ENCODE measurements around the gene LRRC8C. TPM values are rescaled to one million over a fixed set of nuclear protein-coding genes. Genes with fewer than 3 reads are reported as not detected.

The LRRC8C gene
- total and polyA plus RNA-seq, 2 of the 8 experiments (the other 6 are each of a cell fraction or from before 2014, with no cell fraction given), result 1.1 to 2.1 TPM

DNA sequence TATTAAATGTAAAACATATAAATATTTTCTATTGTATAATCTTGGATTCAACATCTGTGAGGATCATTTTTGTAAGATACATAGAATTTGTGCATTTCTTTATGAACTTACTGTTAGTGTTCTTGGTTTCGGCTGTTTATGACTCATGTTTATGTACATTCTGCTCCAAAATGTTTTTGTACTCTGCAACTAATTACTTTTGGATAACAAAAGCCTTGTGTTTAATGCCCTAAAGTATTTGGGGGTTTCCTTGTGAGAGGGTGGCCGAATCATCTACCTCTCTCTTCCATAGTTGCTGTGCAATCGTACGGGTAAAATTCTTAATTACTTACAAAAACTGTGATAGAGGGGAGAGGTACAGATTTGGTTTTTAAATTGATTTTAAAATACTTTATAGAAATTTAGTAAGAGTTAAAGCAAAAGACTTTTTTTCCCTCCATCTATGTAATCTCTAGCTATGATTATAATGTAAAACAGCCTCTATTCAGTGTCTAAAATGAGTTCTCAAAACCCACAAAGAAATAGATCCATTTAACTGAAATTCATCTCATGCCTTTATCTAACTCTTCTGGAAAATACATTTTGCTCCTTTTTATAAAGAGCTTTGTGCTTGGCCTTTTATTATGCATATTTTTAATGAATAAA lies 38.7 kb upstream of the LRRC8C start:
- Histone ChIP-seq H4K91ac (replicated peaks; ENCODE audit: insufficient read length, low read length) (no peak overlapping the region), H3K14ac (ENCODE audit: insufficient read length) (no peak overlapping the region), H4K5ac (ENCODE audit: insufficient read length, low read depth, low read length) (no peak overlapping the region), H2BK15ac (ENCODE audit: low read length) (no peak overlapping the region), H3K4me3 (ENCODE audit: extremely low read depth in 1 of 4, insufficient read depth in 2 of 4, low read depth in 3 of 4, low read length in 4 of 4) (no peak overlapping the region), H2BK120ac (replicated peaks; ENCODE audit: low read depth, low read length) (no peak overlapping the region), H2AFZ (ENCODE audit: low read length) (no peak overlapping the region), H3K4me2 (ENCODE audit: insufficient read depth in 1 of 2, low read depth in 2 of 2, low read length in 2 of 2) (no peak overlapping the region), H2AK5ac (ENCODE audit: low read depth, low read length) (no peak overlapping the region), H3K36me3 (ENCODE audit: control insufficient read depth in 2 of 4, insufficient read depth in 4 of 4, low read length in 3 of 4) (no peaks in the 10 kb centered on the region; a peak in 1 of 8 replicates), H3K4me1 (replicated peaks in 1 of 4; ENCODE audit: control insufficient read depth in 3 of 4, insufficient read depth in 4 of 4, low read length in 3 of 4) (peaks cover 0 to 14% (median 11%) of the 10 kb centered on the region in 4 experiments; a peak in 6 of 7 replicates), H3K23ac (ENCODE audit: insufficient read length) (no peak overlapping the region), H3K9me3 (ENCODE audit: insufficient read depth in 2 of 2, low read depth in 1 of 2, low read length in 1 of 2) (no peaks in the 10 kb centered on the region), H3K9ac (replicated peaks in 1 of 4; ENCODE audit: extremely low read depth in 1 of 4, low read depth in 3 of 4, low read length in 3 of 4) (no peak overlapping the region), H3K79me2 (ENCODE audit: control insufficient read depth in 1 of 2, insufficient read depth in 2 of 2, low read length in 2 of 2) (peaks cover 0 to 8% of the 10 kb centered on the region in 2 experiments; a peak in 1 of 4 replicates), H4K8ac (ENCODE audit: extremely low read depth, insufficient read depth, low read length) (no peak overlapping the region), H2BK20ac (ENCODE audit: low read length) (no peak overlapping the region), H4K20me1 (replicated peaks in 1 of 2; ENCODE audit: control insufficient read depth in 1 of 2, insufficient read depth in 2 of 2, low read length in 2 of 2) (peaks cover 0 to 3% of the 10 kb centered on the region in 2 experiments), H3K27me3 (replicated peaks in 1 of 4; ENCODE audit: control insufficient read depth in 3 of 4, extremely low read depth in 1 of 4, insufficient read depth in 3 of 4, low read length in 3 of 4) (no peaks in the 10 kb centered on the region), H3K79me1 (ENCODE audit: low read depth, low read length) (no peaks in the 10 kb centered on the region), H2BK12ac (ENCODE audit: low read depth, low read length) (no peak overlapping the region), H3K23me2 (ENCODE audit: low read depth, low read length) (no peaks in the 10 kb centered on the region), H2BK5ac (ENCODE audit: low read depth, low read length) (no peak overlapping the region), H3K18ac (ENCODE audit: extremely low read depth, low read length) (no peak overlapping the region), H3K4ac (replicated peaks; ENCODE audit: insufficient read length, low read depth, low read length) (no peak overlapping the region), H3K27ac (ENCODE audit: low read depth, low read length) (no peak overlapping the region), H3K56ac (replicated peaks; ENCODE audit: insufficient read length, low read depth, low read length) (no peak overlapping the region)
- TF ChIP-seq, protein P1, sequence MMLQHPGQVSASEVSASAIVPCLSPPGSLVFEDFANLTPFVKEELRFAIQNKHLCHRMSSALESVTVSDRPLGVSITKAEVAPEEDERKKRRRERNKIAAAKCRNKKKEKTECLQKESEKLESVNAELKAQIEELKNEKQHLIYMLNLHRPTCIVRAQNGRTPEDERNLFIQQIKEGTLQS (IDR thresholded peaks at IDR 0.05; ENCODE audit: insufficient read depth, low read depth, low read length), result no peak
- TF ChIP-seq, protein P2, sequence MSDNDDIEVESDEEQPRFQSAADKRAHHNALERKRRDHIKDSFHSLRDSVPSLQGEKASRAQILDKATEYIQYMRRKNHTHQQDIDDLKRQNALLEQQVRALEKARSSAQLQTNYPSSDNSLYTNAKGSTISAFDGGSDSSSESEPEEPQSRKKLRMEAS (IDR thresholded peaks at IDR 0.05), result no peak
- TF ChIP-seq SP1 (IDR thresholded peaks at IDR 0.05; ENCODE audit: low read depth, low read length), result no peak
- no peak for TF ChIP-seq POU5F1 (IDR thresholded peaks at IDR 0.05; ENCODE audit: low read depth, low read length)
- no peak for TF ChIP-seq GABPA (IDR thresholded peaks at IDR 0.05; ENCODE audit: borderline replicate concordance, insufficient read depth, low read length)
- TF ChIP-seq RBBP5 (IDR thresholded peaks at IDR 0.05; ENCODE audit: borderline replicate concordance, low read depth, low read length), result no peak
- no peak for TF ChIP-seq POLR2A (IDR thresholded peaks at IDR 0.05; ENCODE audit: control extremely low read depth in 1 of 2, low read depth in 2 of 2, low read length in 2 of 2)
- no peak for TF ChIP-seq ZNF274 (IDR thresholded peaks at IDR 0.05; ENCODE audit: borderline replicate concordance, extremely low read depth, low read length)
- POLR2A ChIA-PET (ENCODE audit: partially characterized antibody), result interaction anchor here (0.6 to 3.5 kb wide), 2 partner anchors 10 to 100 kb away, joined by 3 to 12 read pairs; no protein-coding TSS in a partner anchor
- DNase-seq (ENCODE audit: low read depth in 1 of 2, low spot score in 2 of 2) (no peak), FAIRE-seq (no peak)
- WGBS, 2 experiments (ENCODE audit: extremely low coverage in 1 of 2, insufficient coverage in 1 of 2, insufficient read length in 1 of 2, insufficient replicate concordance in 2 of 2, low coverage in 1 of 2, low lambda C conversion rate in 2 of 2, missing lambda C conversion rate in 1 of 2), result 81% methylated on average over 4 of the region's 4 CpGs; no CpG with 5 or more reads in 1 of the 2 experiments
- CTCF ChIA-PET (ENCODE audit: partially characterized antibody), result interaction anchor here (1.7 to 5.3 kb wide), 3 partner anchors 10 to 168 kb away, joined by 4 to 24 read pairs (median 6); no protein-coding TSS in a partner anchor

Data from H1 (cell line).